Measurements from ENCODE around the gene AQP12A. TPM values are rescaled to one million over a fixed set of nuclear protein-coding genes. Genes with fewer than 3 reads are reported as not detected.

The AQP12A gene
- total and polyA plus RNA-seq, 7 donors = 3.0 to 7.4 TPM; not detected in 5

- WGBS, 2 donors = 79 to 81% methylated on average over 7 of the region's 7 CpGs
- Histone ChIP-seq H3K4me3 (no peak overlapping the region), H3K27ac (no peak overlapping the region), H3K27me3 (no peaks in the 10 kb centered on the region), H3K4me1 (peaks cover 0 to 19% (median 15%) of the 10 kb centered on the region in 4 donors), H3K9me3 (no peaks in the 10 kb centered on the region), H3K36me3 (no peaks in the 10 kb centered on the region)
- no peak for DNase-seq
- TF ChIP-seq, protein P1, sequence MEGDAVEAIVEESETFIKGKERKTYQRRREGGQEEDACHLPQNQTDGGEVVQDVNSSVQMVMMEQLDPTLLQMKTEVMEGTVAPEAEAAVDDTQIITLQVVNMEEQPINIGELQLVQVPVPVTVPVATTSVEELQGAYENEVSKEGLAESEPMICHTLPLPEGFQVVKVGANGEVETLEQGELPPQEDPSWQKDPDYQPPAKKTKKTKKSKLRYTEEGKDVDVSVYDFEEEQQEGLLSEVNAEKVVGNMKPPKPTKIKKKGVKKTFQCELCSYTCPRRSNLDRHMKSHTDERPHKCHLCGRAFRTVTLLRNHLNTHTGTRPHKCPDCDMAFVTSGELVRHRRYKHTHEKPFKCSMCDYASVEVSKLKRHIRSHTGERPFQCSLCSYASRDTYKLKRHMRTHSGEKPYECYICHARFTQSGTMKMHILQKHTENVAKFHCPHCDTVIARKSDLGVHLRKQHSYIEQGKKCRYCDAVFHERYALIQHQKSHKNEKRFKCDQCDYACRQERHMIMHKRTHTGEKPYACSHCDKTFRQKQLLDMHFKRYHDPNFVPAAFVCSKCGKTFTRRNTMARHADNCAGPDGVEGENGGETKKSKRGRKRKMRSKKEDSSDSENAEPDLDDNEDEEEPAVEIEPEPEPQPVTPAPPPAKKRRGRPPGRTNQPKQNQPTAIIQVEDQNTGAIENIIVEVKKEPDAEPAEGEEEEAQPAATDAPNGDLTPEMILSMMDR (IDR thresholded peaks at IDR 0.05) = no peak
- TF ChIP-seq POLR2AphosphoS5 (IDR thresholded peaks at IDR 0.05) (no peak), POLR2A (IDR thresholded peaks at IDR 0.05) (no peak), EP300 (IDR thresholded peaks at IDR 0.05) (no peak)
- intact Hi-C loops (cut with DNase I) = no loop called here
Observed at GRCh38 chr2:240737958-240738357, 46.3 kb downstream of the AQP12A start.

- Histone ChIP-seq H3K27ac (no peak overlapping the region), H3K9me3 (no peaks in the 10 kb centered on the region), H3K4me3 (no peak overlapping the region), H3K4me1 (peaks cover 0 to 19% (median 15%) of the 10 kb centered on the region in 4 donors), H3K27me3 (no peaks in the 10 kb centered on the region), H3K36me3 (no peaks in the 10 kb centered on the region)
- 77 to 82% methylated on average over 16 of the region's 16 CpGs for WGBS, 2 donors
- no peak for DNase-seq
- TF ChIP-seq POLR2AphosphoS5 (IDR thresholded peaks at IDR 0.05) (no peak), EP300 (IDR thresholded peaks at IDR 0.05) (no peak), POLR2A (IDR thresholded peaks at IDR 0.05) (no peak)
- TF ChIP-seq, protein P1 (IDR thresholded peaks at IDR 0.05) = no peak
- intact Hi-C loops (cut with DNase I) = no loop called here
Observed at GRCh38 chr2:240739797-240740196, 48.1 kb downstream of the AQP12A start.

GRCh38 chr2:240741091-240741490, 49.4 kb downstream of the AQP12A start:
- Histone ChIP-seq H3K9me3 (no peaks in the 10 kb centered on the region), H3K36me3 (no peaks in the 10 kb centered on the region), H3K27me3 (no peaks in the 10 kb centered on the region), H3K27ac (no peak overlapping the region), H3K4me1 (peaks cover 0 to 19% (median 15%) of the 10 kb centered on the region in 4 donors), H3K4me3 (no peak overlapping the region)
- no peak for DNase-seq
- WGBS, 2 donors = 85 to 87% methylated on average over 18 of the region's 18 CpGs
- intact Hi-C loops (cut with DNase I) = no loop called here
- no peak for TF ChIP-seq POLR2A (IDR thresholded peaks at IDR 0.05)
- TF ChIP-seq, protein P1 (IDR thresholded peaks at IDR 0.05) = no peak
- TF ChIP-seq POLR2AphosphoS5 (IDR thresholded peaks at IDR 0.05) = no peak
- TF ChIP-seq EP300 (IDR thresholded peaks at IDR 0.05) = no peak

DNA sequence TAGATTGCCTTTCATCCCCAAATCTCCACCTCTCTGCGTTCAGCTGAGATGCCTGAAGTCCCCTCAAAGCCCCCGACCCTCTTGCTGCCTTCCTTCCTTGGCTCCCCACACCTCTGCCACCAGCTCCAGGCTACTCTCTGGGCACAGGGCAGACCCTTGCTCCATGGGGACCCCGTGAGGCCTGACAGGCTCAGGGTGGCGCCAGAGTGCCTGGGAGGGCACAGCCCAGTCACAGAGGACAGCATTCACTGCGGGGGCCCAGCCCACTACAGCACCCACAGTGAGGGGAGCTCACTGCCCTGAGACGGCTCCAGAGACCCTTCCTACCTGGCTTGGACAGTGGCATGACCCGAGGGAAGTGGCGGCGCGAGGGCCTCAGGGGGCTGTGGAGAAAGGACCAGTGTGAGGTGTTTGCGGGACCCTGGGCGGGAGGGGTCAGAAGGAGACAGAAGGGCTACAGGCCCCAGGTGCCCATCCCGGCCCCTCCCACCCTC, 51.0 kb downstream of the AQP12A start:
- peaks cover 0 to 8% (median 6%) of the 10 kb centered on the region in 4 donors for H3K4me1 ChIP-seq
- no peaks in the 10 kb centered on the region for H3K9me3 ChIP-seq
- no peaks in the 10 kb centered on the region for H3K27me3 ChIP-seq
- H3K36me3 ChIP-seq = no peaks in the 10 kb centered on the region
- no peak overlapping the region for H3K27ac ChIP-seq
- intact Hi-C loops (cut with DNase I) = no loop called here
- no peak for DNase-seq
- TF ChIP-seq, protein P1 (IDR thresholded peaks at IDR 0.05) = no peak
- TF ChIP-seq EP300 (IDR thresholded peaks at IDR 0.05) (no peak), POLR2AphosphoS5 (IDR thresholded peaks at IDR 0.05) (no peak), POLR2A (IDR thresholded peaks at IDR 0.05) (no peak)
- H3K4me3 ChIP-seq = no peak overlapping the region
- 78 to 86% methylated on average over 13 of the region's 13 CpGs for WGBS, 2 donors

DNA sequence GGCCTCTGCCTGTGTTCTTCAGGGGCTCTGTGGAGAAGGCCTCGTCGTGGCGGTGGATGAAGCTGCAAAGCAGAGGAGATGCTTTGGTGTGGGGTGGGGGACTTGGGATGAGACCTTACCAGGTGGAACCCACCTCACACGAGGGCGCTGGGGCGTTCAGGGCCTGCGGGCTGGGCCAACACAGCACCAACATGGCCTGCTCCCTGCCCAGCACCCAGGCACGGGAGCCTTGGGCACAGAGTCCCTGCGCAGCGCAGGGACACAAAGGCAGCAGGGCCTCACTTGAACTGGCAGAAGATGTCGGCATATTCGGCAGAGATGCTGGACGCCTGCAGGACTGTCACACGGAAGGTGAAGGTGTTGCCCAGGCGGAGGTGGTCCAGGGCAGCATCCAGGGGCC, 53.8 kb downstream of the AQP12A start:
- TF ChIP-seq POLR2AphosphoS5 (IDR thresholded peaks at IDR 0.05) (no peak), POLR2A (IDR thresholded peaks at IDR 0.05) (no peak), EP300 (IDR thresholded peaks at IDR 0.05) (no peak)
- TF ChIP-seq, protein P1 (IDR thresholded peaks at IDR 0.05) = no peak
- no peaks in the 10 kb centered on the region for H3K4me1 ChIP-seq
- H3K27me3 ChIP-seq = no peaks in the 10 kb centered on the region
- H3K9me3 ChIP-seq = no peaks in the 10 kb centered on the region
- H3K27ac ChIP-seq = no peak overlapping the region
- 90 to 93% methylated on average over 15 of the region's 15 CpGs for WGBS, 2 donors
- H3K36me3 ChIP-seq = no peaks in the 10 kb centered on the region
- no peak overlapping the region for H3K4me3 ChIP-seq
- DNase-seq = no peak
- intact Hi-C loops (cut with DNase I) = no loop called here

All from sigmoid colon (tissue), 7 donors.